Prostate gland (tissue), 2 donors: ENCODE measurements around the gene UBP1.

Source experiments
- CTCF ChIP-seq, 4 experiments: fragments of 200-600 bp in 2 of 4; fragments of 450-650 bp in 2 of 4; sonication (generic) in 2 of 4; IDR thresholded peaks; 1 replicate in 3 of 4; 2 replicates in 1 of 4; pipeline ENCODE4 v1.5.1; 2016 to 2019; ENCODE audit warnings: antibody characterized with exemption in 4 of 4, mild to moderate bottlenecking in 2 of 4, moderate library complexity in 2 of 4
- POLR2A ChIP-seq: fragments of 450-650 bp; IDR thresholded peaks from one replicate; pipeline ENCODE4 v1.6.1; 2016; ENCODE audit warnings: antibody characterized with exemption, mild to moderate bottlenecking
- POLR2AphosphoS5 ChIP-seq: sonication (generic); formaldehyde crosslinking; IDR thresholded peaks from one replicate; pipeline ENCODE4 v1.6.1; 2017; ENCODE audit warnings: antibody characterized with exemption

GRCh38 chr3:33488246-33488645 lies 48.0 kb upstream of the UBP1 start:
- no peak for TF ChIP-seq POLR2A
- no peak for TF ChIP-seq CTCF (IDR thresholded peaks at IDR 0.05)
- TF ChIP-seq POLR2AphosphoS5, result no peak
